HG03095 (cell line): ENCODE results near the gene PDXK.
"Not testable (repeated sequence)": the region's sequence is repeated elsewhere in the genome, so short reads cannot be mapped to it uniquely, and the experiment has no call there.

Source experiments
- ATAC-seq: cut with Tn5 transposase; IDR thresholded peaks from one replicate; pipeline ENCODE4 v1.9.1; 2021; ENCODE audit warnings: moderate library complexity; ENCODE audit not compliant: unreplicated experiment

Gene PDXK

DNA sequence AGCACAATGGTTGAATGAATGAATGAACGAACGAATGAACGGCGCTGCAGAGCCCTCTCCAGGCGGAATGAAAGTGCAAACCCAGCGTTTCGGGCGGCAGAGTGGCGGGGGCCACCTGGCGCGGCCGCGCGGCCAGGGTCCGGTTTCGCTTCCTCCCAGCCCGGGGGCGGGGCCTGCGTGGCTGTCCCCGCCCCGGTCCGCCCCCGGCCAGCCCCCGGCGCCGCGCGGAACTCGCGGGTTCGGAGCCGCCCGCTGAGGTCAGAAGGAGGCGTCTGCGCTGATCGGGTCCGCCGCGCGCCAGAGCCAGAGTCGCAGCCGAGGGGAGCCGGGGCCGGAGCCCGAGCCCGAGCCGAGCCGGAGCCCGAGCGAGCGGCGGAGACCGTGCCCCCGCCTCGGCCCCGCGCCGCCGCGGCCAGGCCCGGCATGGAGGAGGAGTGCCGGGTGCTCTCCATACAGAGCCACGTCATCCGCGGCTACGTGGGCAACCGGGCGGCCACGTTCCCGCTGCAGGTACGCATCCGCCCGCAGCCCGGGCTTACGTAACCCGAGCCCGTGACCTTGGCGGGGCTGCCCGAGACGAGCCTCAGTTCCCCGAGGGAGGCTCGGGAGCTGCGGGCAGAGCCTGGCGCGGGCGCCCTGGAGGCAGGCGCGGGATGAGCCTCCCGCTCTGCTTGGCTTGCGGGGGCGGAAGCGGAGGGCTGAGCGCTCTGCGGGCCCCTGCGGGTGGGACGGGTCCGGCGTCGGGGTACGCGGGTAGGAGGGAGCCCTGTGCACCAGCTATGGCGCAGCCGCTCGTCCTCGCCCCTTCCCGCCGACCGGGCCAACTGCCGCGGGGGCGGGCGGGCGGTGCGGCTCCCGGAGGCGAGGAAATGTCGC lies at the start of gene PDXK:
TSS of gene PDXK (plus strand) at position 258 of the 876 bp plus-strand sequence. CDS start at position 424, 166 bp downstream.
- peak; percentile 46 for ATAC-seq

DNA sequence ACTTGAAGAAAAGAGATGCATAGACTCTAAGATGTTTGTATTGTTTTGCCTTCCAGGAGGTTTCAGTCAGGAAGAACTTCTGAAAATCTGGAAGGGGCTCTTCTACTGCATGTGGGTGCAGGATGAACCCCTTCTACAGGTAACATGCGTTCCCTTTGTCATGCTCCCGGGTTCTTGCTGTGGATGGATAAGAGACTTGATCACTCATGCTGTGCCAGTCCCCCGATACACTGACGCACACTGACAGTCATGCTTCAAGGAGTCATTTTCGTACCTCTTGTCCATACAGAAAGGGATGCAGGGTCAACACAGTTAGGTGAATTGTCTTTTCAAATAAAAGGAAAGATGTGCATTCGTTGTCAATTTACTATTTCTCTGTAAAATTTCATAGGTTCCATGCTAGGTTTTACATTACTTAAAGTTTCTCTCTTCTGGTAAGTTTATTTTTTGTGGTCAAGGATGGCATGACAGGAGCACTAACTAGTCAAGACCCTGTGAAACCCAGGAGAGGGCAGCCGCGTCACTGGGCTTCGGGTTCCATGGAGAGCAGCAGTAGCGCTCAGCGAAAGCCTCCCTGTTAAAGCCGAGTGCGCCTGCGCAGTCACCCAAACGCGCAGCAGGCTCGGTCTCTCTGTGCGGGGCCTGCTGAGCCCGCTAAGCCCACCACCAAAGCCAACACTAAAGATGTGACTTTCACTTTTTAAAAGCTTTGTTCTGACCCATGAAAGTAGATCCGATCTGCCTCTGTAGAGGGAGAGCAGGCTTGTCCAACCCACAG lies 48.9 kb upstream of the PDXK start:
- ATAC-seq, result no peak

DNA sequence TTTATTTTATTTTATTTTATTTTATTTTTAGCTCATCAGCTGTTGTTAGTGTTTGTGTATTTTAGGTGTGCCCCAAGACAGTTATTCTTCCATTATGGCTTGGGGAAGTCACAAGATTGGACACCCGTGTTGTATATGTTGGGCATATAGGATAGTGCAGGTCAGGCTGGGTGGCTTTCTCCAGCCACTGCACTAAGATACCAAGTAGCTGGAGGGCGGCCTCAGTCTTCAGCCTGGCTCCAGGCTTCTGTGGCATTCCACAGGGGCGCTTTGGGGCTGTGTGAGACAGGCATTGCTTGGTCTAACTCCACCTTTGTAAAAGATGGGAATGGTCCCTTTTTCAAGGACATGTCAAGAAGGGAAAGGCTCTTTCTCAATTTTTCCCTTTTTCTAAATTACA lies 43.1 kb upstream of the PDXK start:
- ATAC-seq, result no peak

DNA sequence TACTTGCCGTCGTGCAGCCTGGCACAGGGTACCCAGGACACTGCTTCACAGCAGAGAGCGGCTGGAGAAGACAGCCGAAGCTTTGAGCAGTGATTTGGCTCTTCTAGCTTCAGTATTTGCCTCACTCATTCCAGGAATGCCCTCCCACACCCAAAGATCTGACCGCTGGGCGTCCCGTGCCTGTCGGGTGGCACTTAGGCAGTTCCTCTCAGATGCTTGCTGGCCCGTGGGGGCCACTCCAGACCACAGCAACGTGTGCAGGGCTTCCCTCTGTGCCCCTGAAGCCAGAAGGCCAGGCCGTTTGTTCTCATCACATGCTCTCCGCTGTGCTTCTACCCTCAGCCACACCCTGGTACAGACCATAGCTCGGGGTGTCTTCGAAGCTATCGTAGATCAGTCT lies 42.5 kb upstream of the PDXK start:
- ATAC-seq, result no peak

DNA sequence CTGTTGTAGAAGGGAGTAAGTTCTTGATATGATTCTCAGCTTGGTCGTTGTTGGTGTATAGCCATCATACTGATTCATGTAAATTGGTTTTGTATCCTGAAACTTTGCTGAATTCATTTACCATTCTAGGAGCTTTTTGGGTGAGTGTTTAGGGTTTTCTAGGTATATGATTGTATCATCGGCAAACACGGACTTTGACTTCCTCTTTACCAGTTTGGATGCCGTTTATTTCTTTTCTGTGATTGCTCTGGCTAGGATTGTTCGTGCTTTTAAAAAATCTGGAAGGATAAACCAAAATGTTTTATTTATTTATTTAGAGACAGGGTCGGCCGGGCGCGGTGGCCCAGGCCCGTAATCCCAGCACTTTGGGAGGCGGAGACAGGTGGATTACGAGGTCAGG lies 39.0 kb upstream of the PDXK start:
- no peak for ATAC-seq

DNA sequence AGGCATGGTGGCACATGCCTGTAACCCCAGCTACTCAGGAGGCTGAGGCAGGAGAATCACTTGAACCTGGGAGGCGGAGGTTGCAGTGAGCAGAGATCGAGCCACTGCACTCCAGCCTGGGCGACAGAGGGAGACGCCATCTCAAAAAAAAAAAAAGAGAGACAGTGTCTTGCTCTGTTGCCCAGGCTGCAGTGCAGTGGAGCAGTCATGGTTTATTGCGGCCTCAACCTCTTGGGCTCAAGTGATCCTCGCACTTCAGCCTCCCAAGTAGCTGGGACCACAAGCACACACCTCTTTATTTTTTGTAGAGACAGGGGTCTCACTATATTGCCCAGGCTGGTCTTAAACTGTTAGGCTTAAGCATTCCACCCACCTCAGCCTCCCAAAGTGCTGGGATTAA lies 38.5 kb upstream of the PDXK start:
- not testable (repeated sequence) for ATAC-seq

DNA sequence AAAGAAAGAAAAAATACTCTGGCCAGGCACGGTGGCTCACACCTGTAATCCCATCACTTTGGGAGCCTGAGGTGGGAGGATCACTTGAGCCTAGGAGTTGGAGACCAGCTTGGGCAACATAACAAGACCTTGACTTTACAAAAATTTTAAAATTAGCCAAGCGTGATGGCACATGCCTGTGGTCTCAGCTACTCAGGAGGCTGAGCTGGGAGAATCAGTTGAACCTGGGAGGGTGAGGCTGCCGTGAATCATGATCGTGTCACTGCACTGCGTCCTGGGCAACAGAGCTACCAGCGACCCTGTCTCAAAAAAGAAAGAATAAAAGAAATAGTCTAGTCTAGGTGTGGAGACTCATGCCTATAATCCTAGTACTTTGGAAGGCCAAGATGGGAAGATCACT lies 37.3 kb upstream of the PDXK start:
- no peak for ATAC-seq

DNA sequence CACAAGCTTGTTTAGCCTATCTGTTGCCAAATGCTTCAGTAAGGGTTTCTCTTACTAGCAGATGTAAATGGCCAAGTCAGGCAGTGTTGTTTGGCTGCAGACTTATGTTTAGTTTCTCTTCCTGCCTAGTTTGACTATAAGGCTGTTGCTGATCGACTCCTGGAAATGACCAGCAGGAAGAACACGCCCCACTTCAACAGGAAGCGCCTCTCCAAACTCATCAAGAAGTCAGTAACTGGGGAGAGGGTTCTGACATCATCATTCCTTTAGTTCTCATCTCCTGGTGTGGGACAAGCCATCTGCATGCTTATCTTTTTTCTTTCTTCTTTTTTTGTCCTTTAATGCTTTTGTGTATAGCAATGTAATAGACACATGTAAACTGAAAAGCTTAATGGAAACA lies 34.5 kb upstream of the PDXK start:
- ATAC-seq, result no peak

DNA sequence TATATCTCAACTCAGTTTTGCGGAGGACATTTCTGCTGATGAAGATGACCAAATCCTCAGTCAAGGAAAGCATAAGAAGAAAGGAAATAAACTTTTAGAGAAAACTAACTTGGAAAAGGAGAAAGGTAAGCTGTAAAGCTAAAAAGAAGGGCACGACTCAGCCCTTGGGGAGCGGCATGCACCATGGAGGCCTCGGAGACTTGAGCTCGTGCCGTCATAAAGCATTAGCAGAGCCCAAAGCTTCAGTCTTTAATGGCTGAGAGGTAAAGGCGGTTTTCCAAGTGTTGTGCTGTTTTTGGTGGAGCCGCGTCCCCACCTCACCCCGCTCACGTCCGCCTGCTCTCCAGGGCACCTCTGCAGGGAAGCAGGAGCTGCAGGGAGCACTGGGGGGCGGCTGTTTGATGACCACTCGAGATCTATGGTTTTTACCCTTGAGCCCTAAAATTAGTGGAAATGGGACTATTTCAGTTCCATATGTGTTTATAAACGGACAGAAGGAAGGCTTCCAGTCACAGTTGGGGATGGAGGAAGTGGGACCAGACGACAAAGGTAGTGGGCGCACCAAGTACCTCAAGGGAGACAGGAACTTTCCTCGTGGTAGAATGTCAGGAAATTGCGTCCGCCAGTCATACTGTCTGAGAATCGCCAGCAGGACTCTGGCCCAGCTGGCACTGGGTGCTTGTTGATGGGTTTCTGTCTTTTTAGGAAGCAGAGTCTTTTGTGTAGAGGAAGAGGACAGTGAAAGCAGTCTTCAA lies 31.9 kb upstream of the PDXK start:
- no peak for ATAC-seq

DNA sequence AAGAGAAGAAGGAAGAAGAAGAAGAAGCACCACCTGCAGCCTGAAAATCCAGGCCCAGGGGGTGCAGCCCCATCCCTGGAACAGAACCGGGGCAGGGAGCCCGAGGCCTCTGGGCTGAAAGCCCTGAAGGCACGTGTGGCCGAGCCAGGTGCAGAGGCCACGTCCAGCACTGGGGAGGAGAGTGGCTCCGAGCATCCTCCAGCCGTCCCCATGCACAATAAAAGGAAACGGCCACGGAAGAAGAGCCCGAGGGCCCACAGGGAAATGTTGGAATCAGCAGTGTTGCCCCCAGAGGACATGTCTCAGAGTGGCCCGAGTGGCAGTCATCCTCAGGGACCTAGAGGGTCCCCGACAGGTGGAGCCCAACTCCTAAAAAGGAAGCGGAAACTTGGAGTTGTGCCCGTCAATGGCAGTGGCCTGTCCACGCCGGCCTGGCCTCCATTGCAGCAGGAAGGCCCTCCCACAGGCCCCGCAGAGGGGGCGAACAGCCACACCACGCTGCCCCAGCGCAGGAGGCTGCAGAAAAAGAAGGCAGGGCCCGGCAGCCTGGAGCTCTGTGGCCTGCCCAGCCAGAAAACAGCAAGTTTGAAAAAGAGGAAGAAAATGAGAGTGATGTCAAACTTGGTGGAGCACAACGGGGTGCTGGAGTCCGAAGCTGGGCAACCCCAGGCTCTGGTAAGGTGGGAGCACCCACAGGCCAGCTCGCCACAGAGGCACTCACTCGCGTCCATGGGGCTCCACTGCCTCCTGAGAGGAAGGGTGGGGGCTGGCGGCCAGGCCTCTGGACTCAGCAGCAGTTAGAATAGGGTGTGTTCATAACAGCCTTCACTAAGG lies 31.1 kb upstream of the PDXK start:
- ATAC-seq, result no peak

DNA sequence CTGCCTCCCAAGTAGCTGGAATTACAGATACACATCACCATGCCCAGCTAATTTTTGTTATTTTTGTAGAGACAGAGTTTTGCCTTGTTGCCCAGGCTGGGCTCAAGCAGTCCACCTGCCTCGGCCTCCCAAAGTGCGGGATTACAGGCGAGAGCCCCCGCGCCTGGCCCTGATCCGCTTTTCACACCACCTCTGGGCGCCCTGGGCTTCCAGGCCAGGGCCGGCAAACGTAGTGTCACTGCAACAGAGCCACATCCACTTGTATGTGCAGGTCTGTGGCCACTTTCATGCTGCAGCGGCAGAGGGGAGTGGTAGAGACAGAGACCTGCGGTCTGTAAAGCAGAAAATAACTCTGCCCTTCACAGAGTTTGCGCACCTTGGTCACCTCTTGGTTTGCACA lies 30.0 kb upstream of the PDXK start:
- no peak for ATAC-seq

DNA sequence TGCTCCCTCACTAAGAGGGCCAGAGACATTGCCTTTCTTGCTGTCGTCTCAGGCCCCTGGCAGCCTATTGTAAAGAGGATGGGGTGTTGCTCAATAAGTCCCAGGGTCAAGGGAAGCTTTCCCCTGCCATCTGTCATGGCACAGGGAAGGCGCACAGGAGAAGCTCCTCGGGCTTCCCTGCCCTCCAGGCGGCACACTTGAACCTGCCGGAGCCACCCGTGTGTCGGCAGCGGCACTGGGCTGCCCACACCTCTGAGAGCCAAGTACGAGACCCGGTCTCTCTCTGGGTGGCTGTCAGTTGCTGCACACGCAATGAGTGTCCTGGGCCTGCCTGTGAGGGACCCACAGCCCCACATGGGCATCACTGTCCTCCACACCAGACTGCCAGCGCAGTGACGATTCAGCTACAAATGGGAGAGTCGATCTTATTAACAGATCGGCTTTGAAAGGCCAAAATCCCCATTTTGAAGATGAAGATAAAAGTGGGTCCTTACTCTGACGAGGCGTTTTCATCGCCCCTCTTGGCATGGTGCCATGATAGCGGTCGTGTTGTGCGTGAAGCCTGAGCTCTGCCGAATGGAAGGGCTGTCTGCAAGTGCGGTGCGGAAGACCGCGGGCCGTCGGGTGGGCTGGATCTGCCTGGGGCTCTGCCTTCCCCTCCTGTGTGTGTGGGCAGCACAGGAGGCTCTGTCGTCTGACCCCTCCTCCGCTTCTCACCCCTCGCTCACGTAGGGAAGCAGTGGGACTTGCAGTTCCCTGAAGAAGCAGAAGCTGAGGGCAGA lies 29.2 kb upstream of the PDXK start:
- no peak for ATAC-seq

DNA sequence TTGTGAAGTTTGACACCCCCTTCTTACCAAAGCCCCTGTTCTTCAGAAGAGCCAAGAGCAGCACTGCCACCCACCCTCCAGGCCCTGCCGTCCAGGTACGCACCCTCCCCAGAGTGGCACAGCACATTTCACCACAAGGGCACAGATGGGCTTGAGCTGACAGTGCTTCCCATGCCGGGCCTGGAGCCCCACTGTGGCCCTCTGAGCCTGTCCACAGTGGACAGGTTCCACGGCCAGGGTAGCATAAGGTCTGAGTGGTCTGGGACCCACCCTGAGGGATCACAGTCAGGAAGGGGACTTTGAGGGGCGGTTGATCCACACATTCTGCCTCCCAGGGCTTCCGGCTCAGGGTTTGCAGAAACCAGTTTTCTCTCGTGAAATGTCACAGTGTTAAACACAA lies 28.6 kb upstream of the PDXK start:
- ATAC-seq, result no peak

DNA sequence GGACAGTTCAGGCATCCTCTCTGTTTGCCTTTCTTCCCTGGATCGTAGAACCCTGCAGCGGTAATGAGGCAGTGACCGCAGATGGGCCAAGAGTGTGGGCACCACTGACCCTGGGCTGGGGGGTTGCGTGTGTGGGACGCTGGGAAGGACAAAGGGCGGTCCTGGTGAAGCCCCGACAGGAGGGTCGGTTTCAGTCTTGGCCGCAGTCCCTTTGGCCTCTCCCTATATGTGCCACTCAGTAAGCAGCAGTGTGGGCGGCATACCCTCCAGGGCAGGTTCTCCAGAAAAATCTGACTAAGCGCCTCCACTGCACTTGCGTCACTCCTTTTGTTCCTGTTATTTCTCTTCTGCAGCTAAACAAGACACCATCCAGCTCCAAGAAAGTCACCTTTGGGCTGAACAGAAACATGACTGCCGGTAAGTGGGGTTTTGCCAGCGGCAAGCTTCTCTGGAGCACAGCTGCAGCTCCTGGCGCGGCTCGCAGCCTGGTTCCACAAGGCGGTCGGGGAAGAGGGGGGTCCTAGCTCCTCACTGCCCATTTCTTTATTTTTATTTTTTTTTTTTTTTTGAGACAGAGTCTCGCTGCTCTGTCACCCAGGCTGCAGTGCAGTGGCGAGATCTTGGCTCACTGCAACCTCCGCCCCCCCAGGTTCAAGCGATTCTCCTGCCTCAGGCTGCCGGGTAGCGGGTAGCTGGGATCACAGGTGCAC lies 27.7 kb upstream of the PDXK start:
- no peak for ATAC-seq

DNA sequence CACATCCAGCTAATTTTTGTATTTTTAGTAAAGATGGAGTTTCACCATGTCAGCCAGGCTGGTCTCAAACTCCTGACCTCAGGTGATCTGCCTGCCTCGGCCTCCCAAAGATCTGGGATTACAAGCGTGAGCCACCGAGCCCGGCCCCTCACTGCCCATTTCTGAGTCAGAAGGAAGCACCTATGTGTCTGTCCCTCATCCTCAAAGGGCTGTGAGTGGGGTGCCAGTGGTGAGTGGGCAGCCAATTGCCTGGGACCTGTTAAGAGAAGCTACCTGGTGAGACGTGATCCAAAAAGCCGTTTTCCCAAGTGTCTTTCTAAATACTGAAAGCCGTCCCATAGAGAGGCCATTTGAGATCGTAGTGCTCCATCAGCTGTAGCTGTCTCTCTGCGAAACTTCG lies 27.1 kb upstream of the PDXK start:
- no peak for ATAC-seq

DNA sequence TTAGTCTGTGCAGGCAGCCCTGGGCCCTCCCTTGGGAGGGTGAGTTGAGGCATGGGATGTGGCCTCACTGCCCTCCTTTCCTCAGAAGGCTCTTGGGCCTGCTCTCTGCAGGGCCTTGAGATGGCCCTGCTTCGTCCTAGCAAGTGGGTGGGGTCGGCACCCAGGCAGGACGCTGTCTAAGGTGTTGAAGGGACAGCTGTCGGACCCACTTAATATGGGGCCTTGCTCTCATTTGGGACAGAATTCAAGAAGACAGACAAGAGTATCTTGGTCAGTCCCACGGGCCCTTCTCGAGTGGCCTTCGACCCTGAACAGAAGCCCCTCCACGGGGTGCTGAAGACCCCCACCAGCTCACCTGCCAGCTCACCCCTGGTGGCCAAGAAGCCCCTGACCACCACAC lies 26.0 kb upstream of the PDXK start:
- ATAC-seq, result no peak

DNA sequence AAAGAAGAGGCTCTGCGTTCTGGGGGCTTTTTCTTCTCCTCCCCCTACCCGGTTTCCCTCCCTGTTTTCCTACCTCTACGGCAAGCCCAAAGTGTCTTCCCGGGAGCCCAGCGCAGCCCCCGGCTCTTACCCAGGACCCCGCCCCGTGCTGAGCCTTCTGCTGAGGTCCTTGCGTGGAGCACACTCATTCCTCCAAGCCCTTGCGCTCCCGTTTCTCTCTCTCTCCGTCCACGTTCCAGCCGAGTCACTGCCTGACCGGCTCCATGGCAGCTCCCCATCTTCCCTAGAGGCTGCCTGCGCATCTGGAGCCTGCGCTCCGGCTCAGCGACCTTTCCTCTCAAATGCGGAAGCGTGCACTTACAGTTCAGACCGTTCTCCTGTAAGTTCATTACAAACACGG lies 24.9 kb upstream of the PDXK start:
- ATAC-seq, result no peak

DNA sequence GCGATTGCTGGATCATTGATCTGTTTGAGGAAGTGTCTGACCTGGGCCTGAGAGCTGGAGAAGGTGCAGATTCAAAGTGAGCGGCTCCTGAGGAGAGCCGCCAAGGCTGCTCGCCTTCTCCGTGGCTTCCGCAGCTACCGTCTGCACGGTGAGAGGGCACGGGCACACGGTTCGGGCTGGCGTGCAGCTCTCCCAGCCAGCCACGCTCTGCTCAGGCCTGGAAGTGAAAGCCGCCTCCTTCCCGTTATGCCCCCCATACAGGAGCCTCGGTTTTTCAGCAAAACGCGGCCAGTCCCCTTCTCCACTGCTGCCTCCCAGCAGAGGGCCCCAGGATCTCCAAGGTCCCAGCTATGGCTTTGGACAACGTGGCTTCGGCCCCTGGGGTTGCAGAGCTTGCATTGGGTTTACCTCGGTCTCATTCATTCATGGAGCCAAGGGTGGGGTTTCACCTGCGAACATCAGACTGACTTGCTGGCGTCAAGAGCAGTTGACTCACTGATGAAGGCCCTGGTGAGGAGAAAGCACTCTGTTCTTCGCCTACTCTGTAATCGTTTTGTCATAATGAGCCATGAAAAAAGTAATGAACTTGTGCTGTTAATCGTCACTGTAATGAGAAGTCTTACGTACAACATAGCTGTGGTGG lies 24.4 kb upstream of the PDXK start:
- ATAC-seq, result no peak

DNA sequence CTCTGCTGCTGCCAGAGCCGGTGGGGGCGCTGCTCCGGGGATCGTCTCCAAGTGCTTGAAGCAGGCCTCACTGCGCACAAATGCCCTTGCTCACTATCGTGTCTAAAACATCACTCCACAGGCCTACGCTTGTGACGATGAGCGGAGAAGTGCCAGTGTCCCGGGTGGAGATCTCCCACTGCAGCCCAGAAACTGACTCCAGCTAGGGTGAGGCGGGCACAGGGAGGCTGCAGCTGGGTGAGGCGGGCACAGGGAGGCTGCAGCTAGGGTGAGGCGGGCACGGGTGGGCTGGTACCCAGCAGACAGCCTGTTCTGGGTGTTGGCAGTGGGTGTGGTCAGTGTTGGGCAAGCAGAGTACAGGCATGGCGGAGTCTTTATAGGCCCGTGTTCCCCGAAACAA lies 22.7 kb upstream of the PDXK start:
- no peak for ATAC-seq
